GM18909 (cell line): ENCODE measurements around the gene TRAF3.

Source experiments
- ATAC-seq: cut with Tn5 transposase; IDR thresholded peaks from one replicate; pipeline ENCODE4 v1.9.1; 2021; ENCODE audit warnings: mild to moderate bottlenecking; ENCODE audit not compliant: unreplicated experiment, poor library complexity

The TRAF3 gene

DNA sequence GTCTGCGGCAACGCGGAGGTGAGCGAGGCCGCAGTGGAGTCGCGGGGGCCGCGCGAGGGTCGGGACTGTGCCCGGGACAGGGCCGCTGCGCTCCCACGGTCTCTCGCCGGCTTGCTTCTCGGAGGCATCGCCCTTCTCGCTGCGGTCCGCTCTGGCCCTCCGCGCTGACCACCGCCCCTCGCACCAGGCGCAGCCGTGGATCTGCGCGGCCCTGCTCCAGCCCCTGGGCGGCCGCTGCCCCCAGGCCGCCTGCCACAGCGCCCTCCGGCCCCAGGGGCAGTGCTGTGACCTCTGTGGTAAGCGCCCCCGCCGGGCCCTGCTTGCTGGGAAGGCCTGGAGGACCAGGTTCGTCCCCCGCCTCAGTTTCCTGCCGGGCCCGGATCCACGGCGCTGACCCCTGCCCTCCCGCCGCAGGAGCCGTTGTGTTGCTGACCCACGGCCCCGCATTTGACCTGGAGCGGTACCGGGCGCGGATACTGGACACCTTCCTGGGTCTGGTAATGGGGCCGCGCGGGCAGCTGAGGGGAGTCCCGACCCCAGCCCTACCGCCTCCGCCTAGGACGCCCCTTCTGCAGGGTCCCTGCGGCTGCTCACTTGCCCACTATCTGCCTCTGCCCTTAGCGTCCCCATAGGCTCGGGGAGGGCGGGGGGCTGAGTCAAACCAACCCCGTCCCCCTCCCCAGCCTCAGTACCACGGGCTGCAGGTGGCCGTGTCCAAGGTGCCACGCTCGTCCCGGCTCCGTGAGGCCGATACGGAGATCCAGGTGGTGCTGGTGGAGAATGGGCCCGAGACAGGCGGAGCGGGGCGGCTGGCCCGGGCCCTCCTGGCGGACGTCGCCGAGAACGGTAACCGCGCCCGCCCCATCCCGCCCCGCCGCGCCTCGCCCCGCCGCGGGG, 152.2 kb downstream of the TRAF3 start:
- ATAC-seq, result no peak

DNA sequence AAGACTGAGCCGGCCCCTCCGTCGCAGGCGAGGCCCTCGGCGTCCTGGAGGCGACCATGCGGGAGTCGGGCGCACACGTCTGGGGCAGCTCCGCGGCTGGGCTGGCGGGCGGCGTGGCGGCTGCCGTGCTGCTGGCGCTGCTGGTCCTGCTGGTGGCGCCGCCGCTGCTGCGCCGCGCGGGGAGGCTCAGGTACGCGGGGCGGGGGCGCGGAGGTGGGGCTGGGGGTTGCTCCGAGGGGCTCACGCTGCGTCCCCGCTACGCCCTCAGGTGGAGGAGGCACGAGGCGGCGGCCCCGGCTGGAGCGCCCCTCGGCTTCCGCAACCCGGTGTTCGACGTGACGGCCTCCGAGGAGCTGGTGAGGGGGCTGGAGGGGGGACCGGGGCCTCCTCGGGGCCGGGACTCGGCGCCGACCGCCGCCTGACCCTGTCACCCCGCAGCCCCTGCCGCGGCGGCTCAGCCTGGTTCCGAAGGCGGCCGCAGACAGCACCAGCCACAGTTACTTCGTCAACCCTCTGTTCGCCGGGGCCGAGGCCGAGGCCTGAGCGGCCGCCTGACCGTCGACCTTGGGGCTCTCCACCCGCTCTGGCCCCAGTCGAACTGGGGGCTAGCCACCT, 153.0 kb downstream of the TRAF3 start:
- ATAC-seq, result no peak

DNA sequence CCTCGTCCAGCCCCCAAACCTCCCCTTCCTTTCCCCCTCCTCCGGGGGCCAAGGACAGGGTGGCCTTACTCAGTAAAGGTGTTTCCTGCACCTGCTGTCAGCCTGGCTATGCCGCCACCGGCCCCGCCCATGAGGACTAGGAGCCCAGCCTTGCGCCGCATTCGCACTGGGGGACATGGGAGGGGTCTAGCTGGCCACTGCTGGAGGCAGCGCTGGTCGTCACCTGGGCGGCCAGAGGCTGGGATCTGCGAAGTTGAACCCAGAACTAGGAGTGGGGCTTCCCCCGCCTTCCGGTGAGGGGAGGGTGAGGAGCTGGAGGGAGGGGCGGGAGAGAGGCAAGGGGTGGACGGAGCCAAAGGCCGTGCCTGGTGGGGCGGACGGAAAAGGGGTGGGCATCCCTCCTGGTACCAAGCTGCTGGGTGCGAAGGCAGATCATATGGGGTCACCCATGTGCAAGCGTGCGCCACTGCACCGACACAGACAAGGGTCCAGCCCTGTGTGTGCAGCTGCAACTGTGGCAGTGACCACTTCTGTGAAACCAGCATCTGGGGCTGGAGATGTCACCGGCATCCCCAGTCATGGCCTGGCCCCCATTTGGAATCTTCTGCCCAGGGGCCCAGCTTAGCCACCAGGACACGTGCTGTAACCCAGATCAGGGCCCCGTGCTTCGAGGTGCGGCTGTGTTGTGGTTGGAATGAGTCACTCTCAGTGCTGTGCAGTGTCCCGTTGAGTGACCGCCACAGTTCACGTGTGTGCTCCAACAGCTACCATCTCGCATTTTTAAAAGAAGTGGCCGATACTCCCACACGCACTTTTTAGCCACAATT, 153.7 kb downstream of the TRAF3 start:
- no peak for ATAC-seq

DNA sequence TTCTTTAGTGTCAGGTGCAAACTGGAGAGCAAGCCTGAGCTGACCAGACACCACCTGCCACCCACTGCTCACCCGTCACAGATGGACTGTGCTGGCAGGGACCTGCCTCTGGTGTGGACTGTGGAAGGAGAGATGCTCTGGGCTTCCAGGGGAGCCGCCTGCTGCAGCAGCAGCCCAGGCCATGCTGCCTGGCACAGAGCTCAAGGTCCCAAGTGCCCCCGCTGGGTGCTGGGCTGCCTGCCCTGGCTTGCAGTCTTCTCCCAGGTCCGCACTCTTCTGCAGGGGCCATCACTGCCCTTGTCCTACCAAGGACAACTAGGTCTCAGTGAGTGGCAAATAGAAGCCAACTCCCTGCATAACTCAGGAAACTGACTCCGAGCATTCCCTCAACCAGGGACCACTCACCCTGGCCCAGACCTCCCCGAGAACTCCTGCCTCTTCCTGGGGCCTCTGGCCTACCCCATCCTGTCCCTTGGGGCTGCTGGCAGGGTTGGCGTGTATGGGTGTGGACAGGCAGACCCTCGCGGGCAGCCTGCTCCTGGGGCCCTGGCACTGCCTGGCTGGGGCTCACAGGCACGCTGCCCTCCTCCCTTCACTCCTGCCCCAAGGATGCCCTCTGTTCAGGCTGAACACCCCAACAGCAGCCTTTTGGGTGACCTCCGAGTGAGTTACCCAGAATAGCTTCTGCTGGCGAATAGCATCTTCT, 154.5 kb downstream of the TRAF3 start:
- no peak for ATAC-seq

DNA sequence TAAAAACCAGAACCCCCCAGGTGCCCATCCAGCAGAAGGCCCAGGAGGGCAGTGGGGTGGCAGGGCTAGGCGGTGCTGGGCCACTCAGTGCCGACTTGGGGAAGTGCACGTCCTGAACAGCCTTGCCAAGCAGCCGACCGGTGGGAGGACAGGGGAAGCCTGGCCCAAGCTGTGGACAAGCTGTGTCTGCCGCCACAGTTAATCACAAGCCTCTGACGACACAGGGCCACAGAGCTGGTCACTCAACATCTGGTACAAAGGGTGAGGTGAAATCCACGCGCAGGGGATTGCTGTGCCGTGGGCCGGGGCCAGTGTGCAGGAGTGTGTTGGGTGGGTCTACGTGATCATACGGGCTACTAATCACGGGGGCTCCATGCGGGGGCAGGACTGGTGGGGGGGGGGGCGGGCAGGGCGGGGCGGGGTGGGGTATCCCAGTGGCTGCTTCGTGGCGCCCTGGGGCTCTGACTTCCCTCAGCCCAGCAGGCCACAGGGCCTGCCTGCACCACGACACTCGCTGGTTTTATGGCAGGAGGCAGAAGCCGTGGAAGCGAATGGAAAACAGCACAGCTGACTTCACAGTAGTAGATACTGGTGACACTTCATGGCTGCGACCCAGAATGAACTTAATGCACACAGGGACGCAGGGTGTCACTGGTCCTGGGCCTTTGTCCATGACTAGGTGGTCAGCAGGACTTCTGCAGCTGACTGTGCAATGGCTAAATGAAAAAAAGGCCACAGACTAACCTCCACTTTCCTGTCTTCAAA, 155.4 kb downstream of the TRAF3 start:
- ATAC-seq, result no peak

DNA sequence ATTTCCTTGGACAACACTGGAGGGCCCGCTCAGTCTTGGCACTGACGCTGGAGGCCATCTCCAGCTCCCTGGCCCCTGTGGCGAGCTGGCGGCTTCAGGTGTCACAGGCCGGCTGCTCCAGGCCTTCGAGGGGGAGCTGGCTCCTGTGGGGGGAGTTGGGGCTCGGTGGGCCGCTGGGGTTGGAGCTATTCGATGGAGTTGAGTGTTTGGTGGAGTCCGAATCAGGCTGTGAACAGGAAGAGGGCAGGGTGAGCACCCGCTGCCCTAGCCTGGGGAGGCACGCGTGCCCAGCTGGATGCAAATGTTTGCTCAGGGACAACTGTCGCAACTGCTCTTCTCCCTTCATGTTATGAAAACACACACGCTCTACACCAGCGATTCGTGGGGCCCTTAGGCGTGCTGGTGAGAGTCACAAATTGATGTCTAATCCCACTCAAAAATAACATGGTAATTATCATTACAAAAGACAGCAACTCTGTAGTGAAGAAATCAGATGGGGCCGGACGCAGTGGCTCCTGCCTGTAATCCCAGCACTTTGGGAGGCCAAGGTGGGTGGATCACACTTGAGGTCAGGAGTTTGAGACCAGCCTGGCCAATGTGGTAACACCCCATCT, 156.5 kb downstream of the TRAF3 start:
- ATAC-seq, result no peak

DNA sequence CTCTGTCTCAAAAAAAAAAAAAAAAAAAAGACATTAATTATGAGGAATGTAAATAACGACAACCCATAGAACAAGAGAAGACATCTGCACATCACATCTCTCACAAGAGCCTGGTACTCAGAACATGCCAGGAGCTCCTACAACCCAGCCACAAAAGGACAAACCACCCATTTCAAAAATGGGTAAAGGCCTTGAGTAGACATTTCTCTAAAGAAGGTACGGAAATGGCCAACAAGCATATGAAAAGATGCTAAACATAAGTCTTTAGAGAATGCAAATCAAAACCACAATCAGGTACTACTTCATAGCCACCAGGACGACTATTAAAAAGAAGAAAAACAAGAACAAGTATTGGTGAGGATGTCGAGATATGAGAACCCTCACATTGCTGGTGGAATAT, 158.5 kb downstream of the TRAF3 start:
- no peak for ATAC-seq

DNA sequence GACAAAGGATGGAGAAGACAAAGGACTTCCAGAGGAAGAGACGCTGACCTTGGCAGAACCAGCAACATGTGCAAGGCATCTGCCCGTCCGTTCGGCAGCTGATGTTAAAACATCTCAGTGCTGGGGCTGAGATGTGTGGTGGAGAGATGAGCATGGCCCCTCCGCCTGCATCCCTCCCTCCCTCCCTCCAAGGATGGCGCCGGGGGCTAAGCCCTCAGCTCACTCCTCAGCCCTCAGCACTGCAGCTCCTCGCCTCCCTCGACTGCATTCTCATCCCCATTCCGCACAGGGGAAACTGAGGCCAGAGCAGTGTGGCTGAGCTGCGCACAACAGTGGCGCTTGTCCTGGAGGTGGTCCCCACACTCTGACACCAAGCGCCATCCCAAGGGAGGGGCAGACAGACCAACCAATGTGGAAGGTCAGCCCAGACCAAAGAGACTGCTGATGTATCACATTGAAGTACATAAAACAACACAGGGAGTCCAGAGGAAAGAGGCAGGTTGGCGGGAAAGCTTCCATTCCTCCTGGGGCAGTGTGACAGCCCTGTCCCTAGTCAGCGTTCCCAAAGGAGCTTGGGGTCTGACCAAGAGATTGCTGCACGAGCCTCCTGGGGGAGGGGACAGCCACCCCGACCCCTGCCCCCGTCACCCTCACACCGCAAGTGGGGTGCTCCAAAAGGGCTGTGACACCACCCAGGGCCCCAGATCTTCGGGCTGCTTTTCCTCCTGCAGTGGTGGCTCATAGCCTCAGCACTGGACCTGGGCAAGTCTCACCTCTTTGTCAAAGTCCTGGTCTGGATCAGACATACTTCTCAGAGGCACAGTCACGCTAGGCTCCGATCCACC, 160.3 kb downstream of the TRAF3 start:
- no peak for ATAC-seq

DNA sequence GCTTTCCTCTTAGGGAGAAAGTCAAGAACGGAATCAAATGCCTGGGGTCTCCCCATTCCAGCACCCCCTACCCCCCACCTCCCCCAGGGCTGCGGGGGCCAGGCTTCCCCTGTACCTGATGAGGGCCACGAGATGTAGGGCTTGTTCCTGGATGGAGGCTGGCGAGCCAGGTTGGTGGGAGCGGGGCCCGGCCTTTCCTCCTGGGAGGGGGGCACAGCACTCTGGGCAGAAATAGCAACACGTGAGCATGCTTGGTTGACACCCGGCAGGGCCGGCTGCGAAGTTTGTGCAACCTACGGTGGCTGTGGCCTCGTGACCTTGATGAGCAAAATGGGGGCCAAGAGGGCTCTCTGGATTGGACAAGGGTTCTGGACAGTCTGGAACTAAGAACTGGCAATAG, 160.9 kb downstream of the TRAF3 start:
- ATAC-seq, result no peak

DNA sequence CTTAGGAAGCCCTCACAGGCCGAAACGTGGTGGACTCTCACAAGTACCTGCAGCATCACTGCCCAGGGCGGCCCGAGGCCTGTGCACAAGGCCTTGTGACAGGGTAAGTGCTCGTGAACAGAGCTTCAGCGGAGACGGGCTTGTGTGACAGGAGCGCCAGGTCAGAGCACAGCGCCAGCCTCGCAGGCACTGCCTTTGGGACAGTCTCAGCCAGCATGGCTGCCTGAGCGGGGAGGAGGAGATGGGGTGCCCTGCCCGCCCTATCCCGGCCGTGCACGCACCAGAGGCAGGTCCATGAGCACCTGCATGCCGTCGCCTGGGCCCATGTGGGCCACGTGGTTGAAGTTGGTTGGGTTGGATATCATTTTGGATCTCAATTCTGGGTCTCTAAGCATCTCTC, 162.1 kb downstream of the TRAF3 start:
- ATAC-seq, result no peak

DNA sequence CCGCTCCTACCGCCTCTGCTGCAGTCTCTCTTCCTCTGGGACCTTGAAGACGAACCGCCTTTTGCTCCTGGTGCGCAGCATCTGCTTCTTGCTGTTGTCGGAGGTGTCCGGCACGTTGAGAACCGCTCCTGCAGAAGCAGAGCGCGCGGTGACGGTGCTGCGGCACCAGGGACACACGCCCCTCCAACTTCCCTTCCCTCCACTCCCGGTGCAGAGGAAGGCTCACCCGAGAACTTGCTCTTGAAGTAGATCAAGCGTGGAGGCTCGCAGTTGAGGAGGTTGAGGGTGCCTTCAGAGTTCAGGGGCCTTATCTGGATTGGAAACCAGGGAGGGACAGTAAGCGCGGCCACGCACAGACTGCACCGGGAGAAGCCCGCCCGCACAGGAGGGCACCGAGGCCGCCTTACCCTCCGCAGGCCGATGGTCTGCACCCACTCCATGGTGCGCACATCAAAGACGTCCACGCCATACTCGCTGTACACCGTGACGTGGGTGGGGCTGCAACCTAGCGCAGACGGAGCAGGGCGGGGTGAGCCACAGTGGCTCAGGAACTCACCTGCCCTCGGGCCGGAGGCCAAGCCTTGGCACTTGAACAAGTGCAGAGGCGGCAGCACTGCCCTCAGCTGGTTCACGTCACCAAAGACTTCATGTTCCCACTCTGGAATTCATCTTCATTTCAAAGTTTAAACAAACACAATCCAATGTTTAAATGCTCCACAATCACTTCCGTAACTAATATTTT, 162.7 kb downstream of the TRAF3 start:
- no peak for ATAC-seq

DNA sequence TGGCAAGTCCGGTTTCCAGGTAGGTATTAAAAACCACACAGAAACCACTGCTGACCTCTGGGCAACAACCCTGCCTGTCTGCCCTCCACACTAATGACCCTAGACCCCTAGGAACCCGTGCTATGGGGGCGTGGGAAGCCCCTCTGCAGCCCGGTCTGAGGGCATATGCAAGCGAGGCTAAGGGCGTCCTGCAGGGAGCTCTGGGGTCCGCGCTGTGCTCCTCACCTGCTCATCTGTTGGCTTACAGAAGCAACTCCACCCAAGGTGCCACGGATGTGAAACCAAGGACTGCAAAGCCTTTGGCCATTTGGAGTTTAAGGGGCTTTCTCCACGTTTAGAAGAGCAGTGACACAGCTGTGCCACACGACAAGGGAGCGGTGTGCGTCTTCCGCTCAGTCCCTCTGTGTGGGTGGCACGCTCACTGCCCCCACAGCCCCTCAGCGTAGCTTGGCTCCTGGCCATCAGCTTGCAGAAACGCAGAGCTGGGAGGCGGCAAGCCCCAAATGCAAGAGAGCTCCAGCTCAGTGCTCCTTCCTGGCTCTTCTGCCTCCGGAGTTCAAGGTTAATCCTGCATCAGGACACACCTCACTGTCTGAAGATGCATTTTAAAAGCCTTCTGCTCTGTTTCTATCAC, 163.6 kb downstream of the TRAF3 start:
- ATAC-seq, result no peak

DNA sequence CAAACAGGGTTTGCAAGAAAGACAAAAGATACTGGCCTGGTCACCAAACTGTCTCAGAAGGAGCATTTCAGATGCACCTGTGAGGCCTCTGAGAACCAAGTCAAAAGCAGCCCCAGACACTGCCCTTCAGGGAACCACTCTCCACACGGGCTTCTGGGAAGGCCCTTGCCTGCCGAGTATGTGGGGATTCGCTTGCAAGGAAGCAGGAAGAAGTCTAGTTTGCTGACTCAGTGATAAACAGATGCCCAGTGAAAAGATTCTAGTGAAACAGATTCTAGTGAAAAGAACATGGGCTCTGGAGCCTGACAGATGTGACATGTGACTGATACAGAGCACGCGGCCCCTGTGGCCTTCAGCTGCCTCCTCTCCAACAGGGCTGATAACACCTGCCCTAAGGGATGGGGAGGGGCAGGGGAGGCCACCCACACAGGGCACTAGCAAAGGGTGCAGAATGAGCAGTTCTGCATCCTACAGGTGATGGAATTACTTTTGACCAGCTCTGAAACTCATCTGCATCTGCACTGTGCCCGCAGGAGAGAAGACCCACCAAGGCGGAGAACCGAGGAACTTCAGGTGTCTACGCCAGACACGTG, 164.3 kb downstream of the TRAF3 start:
- ATAC-seq, result no peak

DNA sequence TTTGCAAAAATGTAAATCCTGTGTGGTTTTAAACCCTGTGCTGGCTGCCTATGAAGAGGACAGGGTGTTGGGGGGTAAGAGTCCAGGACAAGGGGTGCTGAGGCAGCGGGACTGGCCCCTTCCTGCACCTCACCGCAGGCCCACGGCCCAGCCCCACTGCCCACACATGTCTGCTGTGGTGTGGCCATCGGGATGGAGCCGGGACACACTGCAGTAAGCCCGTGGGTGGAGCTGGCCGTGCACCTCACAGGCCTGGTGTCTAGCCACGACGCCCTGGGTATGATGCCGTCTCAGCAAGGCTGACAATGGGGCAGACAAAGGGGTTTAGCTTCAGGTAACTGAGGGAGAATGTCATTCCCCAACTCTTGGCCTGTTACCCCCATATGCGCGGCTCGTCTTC, 164.8 kb downstream of the TRAF3 start:
- no peak for ATAC-seq

DNA sequence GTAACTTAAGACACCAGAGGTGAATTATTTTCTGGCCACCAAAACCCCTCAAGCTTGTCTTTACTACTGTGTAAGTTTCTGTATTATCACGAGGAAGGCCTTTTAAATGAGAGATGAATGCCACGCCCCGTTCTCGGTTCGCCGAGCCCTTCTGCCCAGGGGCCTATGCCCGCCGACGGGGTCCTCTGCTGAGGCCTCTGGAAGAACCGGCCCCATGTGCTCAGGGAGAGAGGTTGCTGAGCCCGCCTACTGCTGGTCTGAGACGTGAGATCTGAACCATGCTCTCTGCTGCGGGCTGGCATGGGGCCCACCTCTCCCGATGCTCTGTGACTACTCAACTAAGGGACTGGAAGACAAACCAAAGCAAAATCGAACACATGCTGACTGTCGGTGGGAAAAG, 166.2 kb downstream of the TRAF3 start:
- ATAC-seq, result no peak

DNA sequence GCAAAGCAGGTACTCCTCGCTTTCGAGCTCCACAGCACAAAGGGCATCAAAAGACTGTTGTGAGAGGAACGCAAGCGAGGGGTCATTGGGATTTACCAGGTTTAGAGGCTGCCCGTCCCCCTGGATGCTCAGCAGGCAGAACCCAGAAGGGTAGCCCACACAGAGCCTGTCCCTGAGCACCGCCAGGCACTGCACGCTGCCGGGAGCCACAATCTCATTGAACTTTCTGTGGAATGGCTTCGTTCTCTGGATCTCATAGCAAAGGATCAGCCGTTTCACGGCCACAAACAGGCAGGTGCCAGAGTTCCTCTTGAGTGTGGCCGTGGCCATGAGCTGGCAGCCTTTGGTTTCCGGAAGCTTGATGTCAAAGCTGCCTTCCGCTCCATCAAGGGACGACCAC, 166.7 kb downstream of the TRAF3 start:
- no peak for ATAC-seq
